ENCODE data around the gene PCBP3. TPM values are rescaled to one million over a fixed set of nuclear protein-coding genes. Genes with fewer than 3 reads are reported as not detected.

Gene PCBP3
- total RNA-seq, 4 donors from 2014 or later: 0.13 to 0.26 TPM; not detected in 2

DNA sequence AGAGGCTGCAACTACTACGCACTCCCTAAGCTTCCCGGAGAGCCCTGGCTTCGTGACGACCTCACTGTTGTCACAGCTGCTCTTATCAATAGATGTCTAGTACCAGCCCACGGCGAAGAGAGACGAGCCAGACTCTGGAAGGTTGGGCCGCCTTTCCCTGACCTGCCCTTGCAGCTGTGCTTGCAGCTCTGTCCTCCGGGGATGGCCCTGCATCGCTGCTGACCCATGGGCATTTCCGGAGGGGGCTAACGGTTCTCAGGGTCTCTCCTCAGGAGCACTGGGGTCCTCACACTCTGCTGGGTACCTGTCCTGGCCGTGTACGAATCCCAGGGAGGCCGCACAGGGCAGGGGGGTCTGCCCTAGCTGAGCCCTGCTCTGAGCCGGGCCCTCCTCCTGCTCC is 244.3 kb downstream of the PCBP3 start:
- intact Hi-C loops (cut with DNase I; ENCODE audit: low total_unique reads) (no loop called here), in situ Hi-C loops (cut with MboI; ENCODE audit: low sequenced_read_pairs in 4 of 4) (no loop called here)
- Histone ChIP-seq H3K4me3 (no peak overlapping the region), H3K27me3 (peaks cover 5 to 24% (median 15%) of the 10 kb centered on the region in 3 donors), H3K27ac (no peak overlapping the region), H3K36me3 (no peaks in the 10 kb centered on the region), H3K9me3 (no peaks in the 10 kb centered on the region), H3K4me1 (no peaks in the 10 kb centered on the region)
- TF ChIP-seq POLR2A (IDR thresholded peaks at IDR 0.05): no peak
- TF ChIP-seq, protein P1, sequence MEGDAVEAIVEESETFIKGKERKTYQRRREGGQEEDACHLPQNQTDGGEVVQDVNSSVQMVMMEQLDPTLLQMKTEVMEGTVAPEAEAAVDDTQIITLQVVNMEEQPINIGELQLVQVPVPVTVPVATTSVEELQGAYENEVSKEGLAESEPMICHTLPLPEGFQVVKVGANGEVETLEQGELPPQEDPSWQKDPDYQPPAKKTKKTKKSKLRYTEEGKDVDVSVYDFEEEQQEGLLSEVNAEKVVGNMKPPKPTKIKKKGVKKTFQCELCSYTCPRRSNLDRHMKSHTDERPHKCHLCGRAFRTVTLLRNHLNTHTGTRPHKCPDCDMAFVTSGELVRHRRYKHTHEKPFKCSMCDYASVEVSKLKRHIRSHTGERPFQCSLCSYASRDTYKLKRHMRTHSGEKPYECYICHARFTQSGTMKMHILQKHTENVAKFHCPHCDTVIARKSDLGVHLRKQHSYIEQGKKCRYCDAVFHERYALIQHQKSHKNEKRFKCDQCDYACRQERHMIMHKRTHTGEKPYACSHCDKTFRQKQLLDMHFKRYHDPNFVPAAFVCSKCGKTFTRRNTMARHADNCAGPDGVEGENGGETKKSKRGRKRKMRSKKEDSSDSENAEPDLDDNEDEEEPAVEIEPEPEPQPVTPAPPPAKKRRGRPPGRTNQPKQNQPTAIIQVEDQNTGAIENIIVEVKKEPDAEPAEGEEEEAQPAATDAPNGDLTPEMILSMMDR (IDR thresholded peaks at IDR 0.05 in 4 of 5, conservative IDR thresholded peaks at IDR 0.05 in 1 of 5): no peak
- DNase-seq (no peak), ATAC-seq (no peak)

DNA sequence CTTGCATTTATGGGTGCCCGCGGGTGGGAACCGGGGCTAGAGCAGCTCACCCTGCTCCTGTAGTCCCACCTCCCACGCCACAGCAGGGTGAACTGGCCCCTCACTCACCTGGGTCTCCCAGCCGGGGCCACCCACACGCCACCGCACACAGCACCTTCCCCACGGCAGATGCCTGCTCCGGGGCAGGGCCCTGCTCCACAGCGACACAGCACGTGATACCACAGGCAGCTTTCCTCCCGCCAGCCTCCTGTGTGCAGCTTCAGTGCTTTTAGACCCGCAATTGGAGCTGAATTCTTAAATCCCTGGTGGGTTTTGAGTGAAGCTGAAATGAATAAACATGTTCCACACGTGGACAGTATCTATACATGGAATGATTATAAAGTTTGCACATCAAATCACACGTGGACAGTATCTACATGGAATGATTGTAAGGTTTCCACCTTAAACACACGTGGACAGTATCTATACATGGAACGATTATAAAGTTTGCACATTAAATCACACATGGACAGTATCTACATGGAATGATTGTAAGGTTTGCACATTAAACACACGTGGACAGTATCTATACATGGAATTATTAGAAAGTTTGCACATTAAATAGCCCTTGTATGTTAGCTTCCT is 245.0 kb downstream of the PCBP3 start:
- Histone ChIP-seq H3K36me3 (no peaks in the 10 kb centered on the region), H3K4me1 (no peaks in the 10 kb centered on the region), H3K27ac (no peak overlapping the region), H3K9me3 (no peaks in the 10 kb centered on the region), H3K27me3 (peaks cover 5 to 24% (median 17%) of the 10 kb centered on the region in 3 donors), H3K4me3 (no peak overlapping the region)
- DNase-seq (no peak), ATAC-seq (no peak)
- no peak for TF ChIP-seq POLR2A (IDR thresholded peaks at IDR 0.05)
- TF ChIP-seq, protein P1 (IDR thresholded peaks at IDR 0.05 in 4 of 5, conservative IDR thresholded peaks at IDR 0.05 in 1 of 5): no peak
- in situ Hi-C loops (cut with MboI; ENCODE audit: low sequenced_read_pairs in 4 of 4): no loop called here
- intact Hi-C loops (cut with DNase I; ENCODE audit: low total_unique reads): no loop called here

DNA sequence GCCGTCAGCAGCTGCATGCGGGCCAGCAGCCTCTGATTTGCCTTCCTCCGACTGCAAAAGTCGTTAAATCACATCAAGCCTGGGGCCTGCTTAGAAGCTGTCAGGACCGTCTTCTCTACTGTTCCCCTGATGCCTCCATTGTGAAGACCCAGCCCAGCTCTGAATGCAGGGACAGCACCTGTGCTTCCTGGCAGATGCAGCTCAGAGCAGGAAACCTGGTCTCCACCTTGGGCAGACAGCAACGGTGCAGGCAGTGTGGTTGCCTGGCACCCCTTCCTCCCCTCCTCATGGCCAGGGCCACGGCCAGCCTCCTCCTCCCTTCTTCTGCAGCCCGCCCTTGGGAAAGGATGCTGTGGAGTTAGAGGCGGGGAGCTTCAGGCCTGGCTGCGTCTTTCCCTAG is 245.7 kb downstream of the PCBP3 start:
- Histone ChIP-seq H3K4me1 (no peaks in the 10 kb centered on the region), H3K27me3 (peaks cover 5 to 24% (median 15%) of the 10 kb centered on the region in 3 donors), H3K9me3 (no peaks in the 10 kb centered on the region), H3K27ac (no peak overlapping the region), H3K4me3 (no peak overlapping the region), H3K36me3 (no peaks in the 10 kb centered on the region)
- in situ Hi-C loops (cut with MboI; ENCODE audit: low sequenced_read_pairs in 4 of 4) (no loop called here), intact Hi-C loops (cut with DNase I; ENCODE audit: low total_unique reads) (no loop called here)
- ATAC-seq (no peak), DNase-seq (no peak)
- TF ChIP-seq, protein P1 (IDR thresholded peaks at IDR 0.05 in 4 of 5, conservative IDR thresholded peaks at IDR 0.05 in 1 of 5): no peak
- TF ChIP-seq POLR2A (IDR thresholded peaks at IDR 0.05): no peak

DNA sequence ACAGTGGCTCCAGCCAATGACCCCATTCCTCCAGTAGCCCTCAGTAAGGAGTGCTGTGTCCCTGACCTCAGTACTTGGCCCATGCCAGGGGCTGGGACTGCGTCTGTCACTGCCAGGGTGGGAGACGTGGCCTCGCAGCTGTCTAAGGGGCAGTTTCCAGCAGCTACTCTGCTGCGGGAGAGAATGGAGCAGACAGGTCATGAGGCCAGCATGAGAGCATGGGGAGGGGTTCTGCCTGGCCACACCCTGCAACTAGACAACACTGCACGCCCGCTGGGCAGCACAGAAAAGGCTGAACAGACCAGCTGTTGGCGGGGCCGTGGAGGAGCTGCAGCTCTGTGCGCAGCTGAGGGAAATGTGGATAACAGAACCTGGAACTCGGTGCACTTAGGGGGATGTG is 246.4 kb downstream of the PCBP3 start:
- no peak for TF ChIP-seq POLR2A (IDR thresholded peaks at IDR 0.05)
- TF ChIP-seq, protein P1 (IDR thresholded peaks at IDR 0.05 in 4 of 5, conservative IDR thresholded peaks at IDR 0.05 in 1 of 5): no peak
- intact Hi-C loops (cut with DNase I; ENCODE audit: low total_unique reads) (no loop called here), in situ Hi-C loops (cut with MboI; ENCODE audit: low sequenced_read_pairs in 4 of 4) (no loop called here)
- no peaks in the 10 kb centered on the region for H3K9me3 ChIP-seq
- no peak for DNase-seq
- no peak overlapping the region for H3K27ac ChIP-seq
- peaks cover 7 to 24% (median 15%) of the 10 kb centered on the region in 3 donors for H3K27me3 ChIP-seq
- no peak overlapping the region for H3K4me3 ChIP-seq
- ATAC-seq: no peak
- no peaks in the 10 kb centered on the region for H3K4me1 ChIP-seq
- no peaks in the 10 kb centered on the region for H3K36me3 ChIP-seq

Measured in gastrocnemius medialis (tissue), 4 donors.